AG20443 (cell line): Measurements from ENCODE around the gene ERMP1.
A peak's percentile ranks its signal among the peaks of the same experiment; 100 is the strongest.
"Not testable (repeated sequence)": the region's sequence is repeated elsewhere in the genome, so short reads cannot be mapped to it uniquely, and the experiment has no call there.

ENCODE experiments used
- DNase-seq: peaks from one replicate; pipeline ENCODE4 v3.0.0; 2012; ENCODE audit warnings: low spot score, mixed read lengths

The ERMP1 gene

DNA sequence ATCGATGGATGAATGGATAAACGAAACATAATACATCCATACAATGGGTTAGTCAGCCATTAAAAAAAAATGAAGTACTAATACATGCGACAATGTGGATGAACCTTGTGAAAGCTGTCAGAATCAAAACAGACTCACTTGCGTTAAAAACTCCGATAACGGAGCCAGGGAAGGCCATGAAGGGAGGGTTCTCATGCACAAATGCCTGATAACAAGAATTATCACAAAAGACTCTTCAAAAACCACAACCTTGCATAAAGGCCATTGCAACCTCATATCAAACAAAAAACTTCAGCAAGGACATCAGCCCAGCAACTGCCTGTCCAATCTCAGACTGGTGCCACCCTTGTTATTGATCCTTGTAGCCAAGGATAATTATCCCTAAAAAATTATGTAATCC lies 13.7 kb downstream of the ERMP1 start:
- no peak for DNase-seq

DNA sequence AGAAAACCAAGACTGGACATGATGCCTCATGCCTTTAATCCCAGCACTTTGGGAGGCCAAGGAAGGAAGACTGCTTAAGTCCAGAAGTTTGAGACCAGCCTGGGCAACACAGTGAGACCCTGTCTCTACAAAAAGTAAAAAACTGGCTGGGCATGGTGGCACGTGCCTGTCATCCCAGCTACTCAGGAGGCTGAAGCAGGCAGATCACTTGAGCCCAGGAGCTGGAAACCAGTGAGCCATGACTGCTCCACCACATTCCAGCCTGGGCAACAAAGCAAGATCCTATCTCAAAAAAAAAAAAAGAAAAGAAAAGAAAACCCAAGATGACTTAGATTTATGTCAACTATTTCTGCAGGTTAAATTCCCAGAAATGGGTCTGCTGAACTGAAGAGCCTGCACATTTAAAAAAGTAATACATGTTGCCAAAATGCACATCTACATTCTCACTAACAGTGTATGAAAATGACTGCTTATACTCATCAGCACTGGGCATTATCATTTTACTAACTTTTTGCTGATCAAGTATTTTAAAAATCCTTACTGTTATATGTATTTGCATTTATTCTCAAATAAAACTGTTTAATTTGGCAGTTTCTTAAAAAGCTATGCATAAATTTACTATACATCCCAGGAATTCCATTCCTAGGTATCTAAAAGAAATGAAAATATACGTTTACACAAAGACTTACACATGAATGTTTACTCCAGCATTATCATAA lies 14.3 kb downstream of the ERMP1 start:
- no peak for DNase-seq

DNA sequence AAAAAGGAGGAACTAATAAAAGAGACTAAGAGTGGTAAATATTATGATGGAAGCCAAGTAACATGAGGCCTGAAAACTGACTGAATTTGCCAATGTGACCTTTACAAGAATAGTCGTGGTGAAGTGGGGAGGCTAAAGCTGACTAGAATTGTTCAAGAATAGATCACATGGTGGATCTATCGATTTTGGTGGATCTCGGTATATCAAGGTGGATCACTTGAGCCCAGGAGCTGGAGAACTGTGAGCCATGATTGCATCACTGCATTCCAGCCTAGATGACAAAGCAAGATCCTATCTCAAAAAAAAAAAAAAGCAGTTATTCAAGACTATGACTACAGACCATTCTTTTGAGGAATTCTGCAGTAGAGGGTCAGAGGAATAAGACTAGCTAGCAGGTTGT lies 15.1 kb downstream of the ERMP1 start:
- peak; percentile 11 for DNase-seq

DNA sequence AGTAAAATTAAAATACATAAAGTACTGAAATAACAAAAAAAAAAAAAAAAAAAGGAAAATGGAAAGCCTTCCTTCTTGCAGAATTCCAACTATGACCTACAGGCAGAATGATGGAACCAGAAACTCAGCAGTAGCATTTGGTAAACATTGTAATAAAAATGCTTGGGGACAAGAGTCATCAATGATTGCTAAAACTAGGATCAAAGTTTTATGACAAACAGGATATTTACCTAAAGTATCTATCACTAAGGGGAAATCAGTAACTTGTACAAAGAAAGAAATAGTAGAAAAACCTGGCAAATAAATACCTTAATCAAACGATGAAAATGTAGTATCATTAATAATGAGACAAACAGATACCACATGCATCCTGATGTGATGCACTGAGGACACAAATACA lies 17.5 kb downstream of the ERMP1 start:
- DNase-seq, result no peak

DNA sequence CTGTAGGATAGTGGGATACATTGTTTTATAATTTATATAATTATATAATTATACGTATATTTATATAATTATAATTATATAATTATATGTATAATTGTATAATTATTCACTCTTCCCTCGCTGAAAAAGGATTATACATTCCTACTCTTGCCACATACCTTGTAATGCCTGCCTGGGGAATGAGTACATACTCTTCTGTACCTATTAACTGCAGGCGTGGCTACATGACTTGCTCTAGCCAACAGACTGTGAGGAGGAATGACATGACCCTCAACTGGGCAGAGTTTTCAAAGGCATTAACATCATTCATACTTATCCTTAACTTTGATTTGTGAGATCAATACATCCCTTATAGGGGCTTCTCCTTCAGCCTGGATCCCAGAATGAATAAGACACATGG lies 19.1 kb downstream of the ERMP1 start:
- no peak for DNase-seq

DNA sequence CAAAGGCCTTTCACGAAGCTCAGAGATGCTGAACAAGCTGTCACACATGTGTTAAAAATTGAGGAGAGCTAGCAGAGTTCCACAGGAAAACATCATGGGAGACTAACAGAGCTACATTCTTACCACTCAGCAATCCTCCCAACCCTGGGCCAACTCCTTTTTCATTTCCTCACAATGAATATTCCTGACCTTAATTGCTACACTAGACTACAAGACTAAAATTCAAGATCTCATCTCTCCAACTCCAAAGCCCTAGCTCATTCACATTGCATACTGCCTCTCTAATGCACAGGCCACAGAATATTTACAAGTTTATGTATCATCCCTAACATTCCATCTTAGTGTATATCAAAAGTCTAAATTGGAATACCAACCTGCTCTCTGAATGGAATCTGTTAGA lies 21.2 kb downstream of the ERMP1 start:
- DNase-seq, result no peak

DNA sequence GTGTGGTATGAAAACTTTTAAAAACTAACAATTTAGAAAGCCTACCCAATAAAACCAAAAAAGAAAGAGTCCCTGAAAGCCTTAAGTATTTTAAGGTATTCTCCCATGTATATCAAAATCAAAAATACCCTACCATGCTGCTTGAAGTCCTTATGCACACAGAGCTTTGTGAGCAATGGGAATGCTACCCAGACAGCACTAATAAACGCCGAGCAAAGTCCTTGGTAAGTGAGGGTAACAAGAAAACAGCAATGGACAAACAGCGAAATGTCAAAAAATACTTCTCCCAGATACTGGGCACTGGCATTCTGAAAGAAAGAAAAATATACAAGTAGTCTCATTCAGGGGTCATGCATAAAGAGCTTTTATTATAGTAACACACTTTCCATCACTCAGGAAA lies 27.4 kb downstream of the ERMP1 start:
- DNase-seq, result no peak

DNA sequence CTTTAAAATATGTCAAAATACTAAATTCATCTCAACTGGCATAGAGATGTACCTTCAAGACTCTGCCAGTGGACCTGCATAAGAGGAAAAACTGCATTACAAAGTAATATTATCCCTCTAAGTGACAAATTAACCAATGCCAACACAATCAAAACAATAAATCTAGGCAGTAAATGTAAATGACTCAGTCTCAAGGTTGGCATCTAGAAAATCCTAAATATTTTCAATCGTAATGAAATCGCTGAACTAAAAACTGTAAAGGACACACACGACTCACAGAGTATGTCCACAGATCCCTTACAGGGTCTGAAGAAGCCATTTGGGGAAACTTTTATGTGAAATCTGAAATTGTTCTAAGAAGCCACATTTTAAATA lies 31.2 kb downstream of the ERMP1 start:
- no peak for DNase-seq

DNA sequence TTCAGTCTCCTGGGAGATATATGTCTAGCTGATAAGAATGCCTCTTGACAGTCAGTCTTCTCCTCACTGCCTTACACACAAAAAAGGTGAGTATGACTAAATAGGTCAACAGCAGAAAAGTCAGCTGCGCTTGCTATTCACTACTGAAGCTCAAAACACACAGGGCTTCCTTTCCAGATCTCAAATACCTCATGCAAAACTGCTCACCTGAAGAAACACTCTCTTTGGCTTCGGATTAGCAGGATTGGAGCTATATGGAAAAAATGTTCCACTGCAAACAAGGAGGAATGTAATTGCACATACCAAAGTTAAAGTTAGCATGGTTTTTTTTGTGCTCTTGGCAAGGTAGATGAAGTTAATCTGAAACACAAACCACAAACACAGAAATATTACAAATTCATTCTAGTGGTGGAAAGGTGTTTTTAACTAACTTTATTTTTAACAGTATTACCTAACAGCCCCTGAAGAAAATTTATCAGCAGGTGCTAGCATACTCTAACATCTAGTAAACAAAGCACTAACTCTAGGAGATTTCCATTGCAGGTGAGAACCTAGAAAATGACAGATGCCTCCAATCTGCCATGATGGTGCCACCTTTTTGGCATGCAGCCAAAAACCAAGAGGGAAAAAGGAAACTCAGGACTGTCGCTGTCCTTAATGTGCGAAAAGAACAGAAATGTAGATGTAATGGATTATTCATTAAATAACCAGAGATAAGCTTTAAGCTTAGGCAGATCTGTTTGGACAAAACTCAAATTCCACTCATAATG lies 31.8 kb downstream of the ERMP1 start:
- no peak for DNase-seq

DNA sequence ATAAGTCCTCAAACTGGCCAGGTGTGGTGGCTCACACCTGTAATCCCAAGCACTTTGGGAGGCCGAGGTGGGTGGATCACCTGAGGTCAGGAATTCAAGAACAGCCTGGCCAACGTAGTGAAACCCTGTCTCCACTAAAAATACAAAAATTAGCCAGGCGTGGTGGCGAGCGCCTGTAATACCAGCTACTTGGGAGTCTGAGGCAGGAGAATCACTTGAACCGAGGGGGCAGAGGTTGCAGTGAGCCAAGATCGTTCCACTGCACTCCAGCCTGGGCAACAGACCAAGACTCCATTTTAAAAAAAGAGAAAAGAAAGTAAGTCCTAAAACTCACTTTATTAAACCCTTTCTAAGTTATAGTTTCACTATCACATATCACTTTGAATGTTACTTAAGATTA lies 32.5 kb downstream of the ERMP1 start:
- DNase-seq, result not testable (repeated sequence)

DNA sequence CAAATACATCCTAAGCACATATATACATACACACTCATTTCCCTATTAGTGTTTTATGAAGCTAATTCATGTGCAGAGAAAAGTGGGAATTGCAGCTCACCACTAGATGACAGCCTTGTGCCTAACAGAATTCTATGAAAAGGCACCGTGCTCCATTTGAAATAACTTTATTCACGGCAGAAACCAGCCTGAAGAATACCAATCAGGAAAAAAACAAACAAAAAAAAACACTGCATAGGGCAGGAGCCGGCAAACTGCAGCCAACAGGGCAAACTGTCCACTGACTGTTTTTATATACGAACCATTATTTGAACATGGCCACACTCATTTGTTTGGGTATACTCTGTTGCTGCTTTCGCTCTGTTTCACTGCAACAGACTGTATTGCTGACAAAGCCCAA lies 33.6 kb downstream of the ERMP1 start:
- peak; percentile 58 for DNase-seq

DNA sequence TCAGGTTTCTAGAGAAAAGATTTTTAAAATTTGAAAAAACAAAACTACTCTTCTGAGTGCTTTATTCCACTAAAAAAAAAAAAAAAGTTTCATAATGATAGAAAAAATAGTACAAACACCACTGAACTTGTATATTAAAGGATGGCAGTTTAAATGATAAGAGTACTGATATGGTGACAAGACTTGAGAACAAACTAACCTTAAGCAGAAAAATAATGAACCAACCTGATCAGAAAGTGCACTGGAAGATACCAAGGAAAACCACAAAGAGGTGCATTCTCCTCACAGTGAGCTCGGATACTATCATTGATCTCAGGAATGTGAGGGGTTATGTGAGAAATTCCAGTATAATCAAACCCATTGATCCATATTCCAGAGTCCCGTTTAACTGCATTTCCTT lies 34.3 kb downstream of the ERMP1 start:
- DNase-seq, result no peak

DNA sequence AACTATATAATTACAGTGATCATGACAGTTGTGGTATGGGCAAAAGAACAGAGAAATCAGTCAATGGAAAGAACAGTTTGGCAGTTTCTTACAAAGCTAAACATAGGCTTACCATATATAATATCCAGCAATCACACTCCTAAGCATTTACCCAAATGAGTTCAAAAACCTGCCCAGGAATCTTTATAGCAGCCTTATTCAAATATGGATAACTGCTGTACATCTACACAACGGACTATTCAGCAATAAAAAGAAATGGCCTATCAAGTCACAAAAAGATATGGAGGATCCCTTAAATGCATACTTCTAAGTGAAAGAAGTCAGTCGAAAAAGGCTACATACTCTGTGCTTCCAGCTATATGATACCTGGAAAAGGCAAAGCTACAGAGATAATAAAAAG lies 36.6 kb downstream of the ERMP1 start:
- no peak for DNase-seq

DNA sequence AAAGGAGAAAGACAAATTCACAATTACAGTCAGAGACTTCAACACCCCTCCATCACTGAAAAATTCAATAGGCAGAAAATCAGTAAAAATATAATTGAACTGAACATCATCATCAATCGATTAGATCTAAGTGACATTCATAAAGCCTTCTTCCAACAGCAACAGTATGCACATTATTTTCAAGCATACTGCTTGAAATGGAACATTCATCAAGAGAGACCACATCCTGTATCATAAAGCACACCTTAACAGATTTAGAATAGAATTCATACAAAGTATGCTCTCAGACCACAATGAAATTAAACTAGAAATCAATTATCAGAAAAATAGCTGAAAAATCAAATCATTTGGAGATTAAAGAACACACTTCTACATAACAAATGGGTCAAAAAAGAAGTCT lies 39.1 kb downstream of the ERMP1 start:
- DNase-seq, result no peak

DNA sequence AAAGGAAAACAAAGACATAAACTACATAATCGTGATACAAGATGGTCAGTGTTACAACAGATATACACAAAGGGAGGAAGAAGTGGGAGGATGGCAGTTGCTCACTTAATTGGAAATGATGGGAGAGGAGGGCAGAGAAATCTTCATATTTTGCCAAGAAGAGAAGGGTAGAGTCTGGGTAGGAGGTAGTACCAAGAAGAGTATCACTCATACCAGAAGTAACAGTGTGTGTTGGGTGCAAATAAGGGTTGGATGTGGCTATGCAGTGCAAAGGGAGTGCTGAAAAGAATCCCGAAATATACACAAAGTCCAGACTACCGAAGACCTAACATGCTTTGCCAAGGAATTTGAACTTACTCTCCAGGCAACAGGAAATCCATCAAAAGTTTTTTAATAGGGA lies 41.0 kb downstream of the ERMP1 start:
- DNase-seq, result no peak

DNA sequence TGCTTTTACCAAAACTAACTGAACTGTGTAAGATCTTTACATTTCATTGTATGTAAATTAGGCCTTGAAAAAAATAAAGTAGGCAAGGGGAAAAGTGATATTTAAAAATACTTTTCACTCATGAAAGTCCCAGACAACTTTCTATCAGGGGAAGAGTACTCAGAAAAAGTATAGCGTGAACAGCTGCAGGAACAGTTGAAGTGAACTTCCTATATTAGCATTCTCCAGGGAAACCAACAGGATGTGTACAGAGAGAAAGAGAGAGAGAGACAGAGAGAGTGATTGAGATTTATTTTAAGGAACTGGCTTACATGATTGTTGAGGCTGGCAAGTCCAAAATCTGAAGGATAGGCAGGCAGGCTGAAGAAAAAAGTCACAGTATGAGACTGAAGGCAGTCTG lies 42.0 kb downstream of the ERMP1 start:
- no peak for DNase-seq

DNA sequence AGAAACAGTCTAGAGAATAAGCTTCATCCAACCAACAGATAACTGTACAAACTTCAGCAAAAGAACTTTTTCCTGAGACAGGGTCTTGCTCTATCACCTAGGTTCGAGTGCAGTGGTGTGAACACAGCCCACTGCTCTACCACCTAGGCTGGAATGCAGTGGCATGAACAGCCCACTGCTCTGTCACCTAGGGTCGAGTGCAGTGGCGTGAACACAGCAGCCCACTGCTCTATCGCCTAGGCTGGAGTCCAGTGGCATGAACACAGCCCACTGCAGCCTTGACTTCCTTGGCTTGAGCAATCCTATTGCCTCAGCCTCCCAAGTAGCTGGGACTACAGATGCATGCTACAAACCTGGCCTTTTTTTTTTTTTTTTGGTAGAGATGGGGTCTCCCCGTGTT lies 43.4 kb downstream of the ERMP1 start:
- no peak for DNase-seq

DNA sequence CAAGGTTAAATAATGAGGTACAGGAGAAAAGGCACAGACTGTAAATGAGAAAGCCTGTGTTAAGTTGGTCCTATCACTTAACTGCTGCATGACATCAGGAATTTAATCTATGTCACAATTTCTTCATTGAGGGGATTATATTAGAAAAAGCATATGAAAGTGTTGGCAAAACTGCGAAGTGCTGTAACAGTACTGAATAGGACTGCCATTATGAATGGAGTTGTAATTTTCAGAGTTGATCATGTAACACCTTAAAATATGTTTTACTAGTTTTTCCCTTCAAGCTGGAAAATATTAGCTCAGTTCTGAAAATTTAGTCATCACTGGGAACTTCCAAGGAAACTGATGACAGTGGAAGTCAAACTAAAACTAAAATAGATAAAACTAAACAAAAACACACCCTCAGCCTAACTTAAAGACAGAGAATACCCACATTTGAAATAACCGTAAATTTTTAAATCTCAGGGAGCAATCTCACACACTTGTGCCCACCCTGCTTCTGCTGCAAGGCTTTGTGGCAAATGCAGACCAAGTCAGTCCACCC lies 45.1 kb downstream of the ERMP1 start:
- no peak for DNase-seq

DNA sequence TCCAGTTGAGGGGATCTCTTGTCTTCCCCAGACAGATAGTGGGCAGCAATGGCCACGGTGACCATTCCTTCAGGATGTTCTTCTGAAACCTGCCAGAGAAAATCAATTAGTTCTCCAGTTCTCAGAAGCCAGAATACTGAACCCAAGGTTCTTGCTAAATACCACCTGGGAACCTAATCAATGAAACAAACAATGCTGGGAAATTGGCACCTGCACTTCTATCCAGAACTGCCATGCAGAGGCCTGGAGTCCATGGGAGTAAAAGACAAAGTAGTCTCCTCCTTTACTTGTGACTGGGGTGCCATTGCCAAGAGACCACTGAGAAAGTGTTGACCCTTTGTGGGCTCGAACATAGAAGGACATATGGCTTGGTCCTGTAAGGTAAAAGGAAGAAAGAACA lies 45.7 kb downstream of the ERMP1 start:
- DNase-seq, result no peak

DNA sequence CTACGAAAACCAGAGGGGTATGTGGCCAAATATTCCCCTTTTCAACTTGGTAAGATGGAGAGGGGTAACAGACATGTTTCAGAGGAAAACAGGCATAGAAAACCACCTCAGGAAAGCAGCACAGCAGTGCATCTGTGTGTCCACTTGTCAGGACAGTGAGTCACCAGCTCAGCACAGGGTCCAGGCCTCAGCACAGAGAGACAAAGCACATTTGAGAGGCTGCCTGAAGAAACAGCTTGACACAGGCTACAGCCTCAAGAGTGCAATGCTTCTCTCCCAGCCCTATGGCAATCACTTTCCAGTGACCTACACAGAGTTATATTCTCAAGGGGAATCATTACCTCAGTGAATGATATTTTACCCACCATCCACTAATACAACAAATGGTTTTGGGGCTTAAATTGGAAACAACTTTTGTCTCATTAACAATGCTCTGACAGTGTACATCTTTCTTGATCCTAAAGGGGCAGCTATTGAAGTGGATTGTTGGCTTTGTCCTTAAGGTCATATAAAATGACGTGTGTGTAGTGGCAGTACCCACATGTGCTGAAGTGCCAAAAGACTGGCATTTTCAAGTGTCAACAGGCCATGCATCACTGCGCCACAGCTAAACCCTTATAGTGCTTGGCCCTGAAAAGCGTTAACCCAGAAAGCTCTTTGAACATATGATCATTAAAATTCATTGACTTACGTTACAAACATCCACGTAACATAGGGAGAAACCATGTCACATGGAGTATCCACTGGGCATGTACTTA lies 46.4 kb downstream of the ERMP1 start:
- peak; percentile 10 for DNase-seq

DNA sequence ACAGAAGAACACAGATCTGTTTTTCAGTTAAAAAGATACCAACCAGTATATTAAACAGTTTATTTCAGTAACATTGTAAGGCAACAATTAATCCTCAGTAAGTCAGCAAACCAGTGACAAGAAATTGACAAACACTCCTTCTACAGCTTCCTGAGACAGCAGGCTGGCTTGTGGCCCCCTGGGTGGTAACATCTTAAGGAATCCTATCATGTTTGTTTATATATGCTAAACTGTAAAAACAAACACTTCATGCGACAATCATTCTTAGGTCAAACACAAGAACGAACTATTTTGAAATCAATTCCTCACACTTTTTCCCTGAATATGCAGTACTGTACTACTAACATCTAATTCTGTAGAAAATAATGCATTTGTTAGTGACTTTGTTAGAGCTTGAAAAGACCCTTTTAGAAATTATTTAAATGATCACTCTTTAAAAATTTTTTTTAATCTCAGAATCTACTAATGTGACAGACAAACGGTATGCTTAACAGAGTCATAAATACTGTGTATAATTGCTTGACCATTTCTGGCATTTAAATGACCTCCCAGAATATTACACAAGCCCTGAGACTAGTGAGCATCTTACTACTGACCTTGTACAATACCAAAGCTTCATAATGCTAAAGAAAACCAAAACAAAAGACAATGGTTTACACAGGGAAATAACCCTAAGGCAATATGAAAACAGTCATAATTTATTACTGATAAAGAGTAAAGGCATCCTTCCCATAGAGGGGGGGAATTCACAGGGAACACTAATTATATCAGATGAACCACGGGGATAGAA lies 48.2 kb downstream of the ERMP1 start:
- no peak for DNase-seq

DNA sequence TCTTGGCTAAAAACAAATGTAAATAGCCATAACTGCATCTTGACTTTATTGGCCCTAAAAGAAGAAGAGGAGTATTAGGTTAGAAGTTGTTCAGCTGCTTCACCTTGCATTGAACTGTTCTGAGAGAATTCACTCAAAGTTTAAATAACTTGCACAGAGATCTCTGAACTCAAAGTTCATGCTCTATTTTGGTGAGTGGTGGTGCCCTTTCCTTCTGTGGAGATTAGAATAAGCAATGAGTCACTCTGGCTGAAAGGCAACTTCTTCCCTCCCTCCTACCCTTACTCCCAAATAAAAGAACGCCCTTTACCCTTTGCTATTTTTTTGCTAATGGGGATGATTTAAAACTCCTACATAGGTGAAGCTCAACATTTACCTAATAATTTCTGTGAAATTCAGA lies 48.9 kb downstream of the ERMP1 start:
- DNase-seq, result no peak
